GM18511 (cell line): ENCODE data around the gene LMAN1L.
A peak's percentile ranks its signal among the peaks of the same experiment; 100 is the strongest.

Experiments used
- ATAC-seq: cut with Tn5 transposase; IDR thresholded peaks from one replicate; pipeline ENCODE4 v1.9.1; 2021; ENCODE audit warnings: mild to moderate bottlenecking, moderate library complexity; ENCODE audit not compliant: unreplicated experiment

Gene LMAN1L

DNA sequence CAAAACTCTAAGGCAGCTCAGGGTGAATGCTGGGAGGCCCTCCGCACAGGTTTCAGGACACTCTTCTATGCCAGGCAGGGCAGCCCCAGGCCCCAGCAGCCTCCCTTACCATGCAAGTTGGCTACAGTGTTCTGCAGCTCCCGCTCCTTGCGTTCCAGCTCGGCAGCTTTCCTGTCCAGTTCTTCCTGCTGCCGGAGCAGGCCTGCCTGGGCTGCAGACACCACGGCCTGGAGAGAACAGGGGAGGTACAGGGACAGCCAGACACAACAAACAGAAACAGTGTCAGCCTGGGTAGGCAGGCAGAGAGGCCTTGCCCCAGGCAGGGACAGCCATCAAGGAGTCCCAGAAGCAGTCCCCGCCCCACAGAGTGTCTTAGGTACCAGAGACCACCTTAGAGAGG is 39.3 kb downstream of the LMAN1L start:
- ATAC-seq: no peak

DNA sequence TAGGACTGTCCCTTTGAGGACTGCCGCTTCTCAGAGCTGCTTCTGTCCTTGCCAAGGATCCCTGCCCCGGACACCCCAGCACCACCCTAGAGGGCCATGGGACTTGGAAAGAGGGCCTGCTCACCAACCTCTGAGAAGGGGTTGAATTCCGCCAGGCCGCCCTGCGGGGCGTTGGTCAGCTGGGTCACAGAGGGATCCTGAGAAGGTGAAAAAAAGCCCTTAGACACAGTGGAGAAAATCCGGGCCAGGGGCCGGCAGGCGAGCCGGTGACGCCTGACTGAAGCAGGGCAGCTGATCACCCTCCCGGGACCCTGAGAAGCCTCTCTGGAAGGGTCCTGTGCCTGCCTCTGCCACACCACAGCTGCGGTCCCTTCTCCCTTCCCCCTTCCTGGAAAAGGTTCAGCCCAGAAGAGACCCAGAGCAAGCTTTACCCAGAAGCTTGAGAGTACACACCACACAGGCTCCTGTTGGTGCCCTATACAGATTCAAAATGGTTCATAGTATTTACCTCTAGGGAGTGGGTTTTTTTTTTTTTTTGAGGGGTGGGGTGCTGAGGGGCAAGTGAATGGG is 41.9 kb downstream of the LMAN1L start:
- no peak for ATAC-seq

DNA sequence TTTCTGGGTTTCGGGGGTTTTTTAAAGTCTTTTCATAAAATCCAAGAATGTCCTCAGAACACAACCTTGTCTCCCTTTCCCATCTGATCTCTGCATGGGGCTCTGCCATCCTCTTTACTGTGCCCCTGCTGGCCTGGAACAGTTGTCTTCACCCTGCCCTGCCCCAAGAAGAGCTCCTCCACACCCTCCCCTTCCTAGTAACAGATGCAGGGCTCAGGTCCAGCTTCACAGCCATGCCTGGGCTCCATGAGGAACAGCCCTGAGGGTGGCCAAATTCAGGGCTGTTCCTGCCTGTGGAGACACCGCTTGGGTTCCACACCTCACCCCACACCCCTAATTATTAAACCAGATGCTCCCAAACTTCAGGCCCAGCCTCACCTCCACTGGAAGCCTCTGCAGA is 43.2 kb downstream of the LMAN1L start:
- no peak for ATAC-seq

DNA sequence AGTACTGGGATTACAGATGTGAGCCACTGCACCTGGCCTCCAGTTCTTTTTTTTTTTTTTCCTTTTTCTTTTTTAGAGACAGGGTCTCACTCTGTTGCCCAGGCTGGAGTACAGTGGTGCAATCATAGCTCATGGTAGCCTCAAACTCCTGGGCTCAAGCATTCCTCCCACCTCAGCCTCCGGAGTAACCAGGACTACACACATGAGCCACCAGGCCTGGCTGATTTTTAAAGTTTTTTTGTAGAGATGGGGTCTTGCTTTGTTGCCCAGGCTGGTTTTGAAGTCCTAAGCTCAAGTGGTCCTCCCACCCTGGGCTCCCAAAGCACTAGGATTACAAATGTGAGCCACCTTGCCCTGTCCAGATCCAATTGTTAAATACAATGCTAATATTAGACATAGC is 43.9 kb downstream of the LMAN1L start:
- no peak for ATAC-seq

DNA sequence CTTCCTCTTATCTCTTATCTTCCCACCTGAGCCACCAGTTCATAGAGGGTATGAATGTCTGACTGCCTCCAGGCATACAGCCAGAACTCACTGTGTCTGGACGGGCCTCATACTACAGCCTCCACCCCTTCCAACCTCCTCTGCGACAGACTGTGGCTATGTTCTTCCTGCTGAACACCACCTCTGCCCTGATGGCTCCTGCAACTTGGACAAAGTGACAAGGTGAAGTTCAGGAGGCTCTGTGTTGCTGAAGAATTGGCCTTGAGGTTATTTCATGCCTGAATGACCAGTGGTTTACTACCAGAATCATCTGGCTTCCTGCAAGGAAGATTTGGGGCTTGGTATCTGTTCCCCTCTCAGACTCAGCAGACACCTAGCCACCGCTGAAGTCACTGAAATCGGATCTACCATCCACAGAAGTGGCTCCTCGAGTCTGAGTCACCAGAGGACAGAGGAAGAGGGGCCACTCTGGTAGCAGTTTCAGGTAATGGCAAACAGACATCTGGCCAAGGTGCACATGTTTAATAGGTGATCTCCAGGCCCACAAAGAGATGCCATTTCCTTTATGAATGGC is 44.5 kb downstream of the LMAN1L start:
- ATAC-seq: peak; percentile 86

DNA sequence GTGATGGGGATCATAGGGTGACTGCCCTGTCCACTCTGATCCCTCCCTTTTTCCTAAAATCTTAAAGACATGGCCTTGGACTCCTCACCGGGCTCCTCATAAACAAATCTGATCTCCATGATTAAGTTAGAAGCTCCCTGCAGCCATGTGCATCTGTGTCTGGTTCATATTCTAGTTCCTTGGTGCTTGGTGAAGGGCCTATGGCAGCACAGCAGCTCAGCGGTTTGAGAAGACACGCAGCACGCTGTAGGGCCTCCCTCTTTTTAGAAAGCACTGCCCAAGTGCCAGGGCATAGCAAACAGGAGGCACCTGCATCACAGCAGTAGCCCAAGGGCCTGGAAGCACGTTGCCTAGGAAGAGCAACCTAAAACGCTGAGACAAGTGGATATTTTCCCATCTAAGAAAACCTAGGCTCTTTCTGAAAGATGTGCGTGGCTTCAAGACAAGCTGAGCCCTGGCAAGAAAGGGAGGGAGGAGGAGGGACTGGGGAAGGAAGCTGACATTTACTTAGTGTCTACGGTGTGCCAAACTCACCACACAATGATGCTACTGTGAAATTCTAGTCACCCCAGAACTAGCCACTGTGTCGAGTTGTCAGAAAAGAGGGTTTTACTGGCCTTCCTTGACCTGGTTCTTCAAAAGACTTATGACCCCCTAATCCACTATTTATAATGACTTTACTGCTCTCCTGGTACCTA is 45.2 kb downstream of the LMAN1L start:
- ATAC-seq: peak; percentile 18

DNA sequence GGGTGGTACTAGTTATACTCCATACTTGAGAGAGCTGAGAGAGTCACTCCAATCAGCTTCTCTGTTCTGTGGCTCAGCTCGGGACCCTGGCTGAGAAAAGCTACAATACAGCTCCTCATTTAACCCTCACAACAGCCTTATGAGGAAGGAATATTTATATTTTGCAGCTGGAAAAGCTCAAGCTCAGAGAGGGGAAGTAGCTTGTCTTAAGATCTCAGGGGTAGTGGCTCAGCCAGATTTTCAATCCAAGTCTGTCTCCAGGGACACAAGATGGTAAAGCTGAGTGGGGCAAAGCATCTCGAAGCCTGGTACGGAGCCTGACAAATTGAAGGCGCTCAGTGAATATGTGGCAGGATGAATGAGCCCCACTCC is 45.7 kb downstream of the LMAN1L start:
- ATAC-seq: no peak

DNA sequence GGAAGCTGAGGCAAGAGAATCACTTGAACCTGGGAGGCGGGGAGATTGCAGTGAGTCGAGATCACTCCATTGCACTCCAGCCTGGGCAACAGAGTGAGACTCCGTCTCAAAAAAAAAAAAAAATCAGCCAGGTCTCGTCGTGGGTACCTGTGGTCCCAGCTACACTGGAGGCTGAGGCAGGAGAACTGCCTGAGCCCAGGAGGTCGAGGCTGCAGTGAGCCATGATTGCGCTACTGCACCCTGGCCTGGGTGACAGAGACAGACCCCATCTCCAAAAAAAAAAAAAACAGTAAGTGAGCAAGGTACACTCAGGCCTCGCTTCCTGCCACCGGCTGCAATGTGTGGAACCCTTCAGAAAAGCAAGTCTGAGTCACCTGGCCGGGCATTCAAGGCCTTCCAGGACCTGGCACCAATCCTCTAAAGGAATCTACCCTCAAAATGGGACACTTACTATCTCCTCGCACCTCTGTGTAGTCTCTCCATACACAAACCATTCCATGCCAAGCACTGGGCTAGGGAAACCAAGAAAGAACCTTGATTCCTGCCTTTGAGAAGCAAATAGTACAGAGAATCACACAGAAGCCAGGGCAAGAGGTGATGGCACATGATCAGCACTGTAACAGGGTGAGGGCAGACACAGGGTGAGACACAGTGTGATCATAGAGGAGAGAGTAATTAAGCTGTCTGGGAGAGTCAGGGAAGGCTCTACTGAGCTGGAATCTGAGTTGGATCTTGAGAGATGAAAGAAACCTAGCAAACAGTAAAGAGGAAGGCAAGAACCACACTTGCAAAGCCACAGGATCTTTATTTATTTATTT is 50.8 kb downstream of the LMAN1L start:
- no peak for ATAC-seq

DNA sequence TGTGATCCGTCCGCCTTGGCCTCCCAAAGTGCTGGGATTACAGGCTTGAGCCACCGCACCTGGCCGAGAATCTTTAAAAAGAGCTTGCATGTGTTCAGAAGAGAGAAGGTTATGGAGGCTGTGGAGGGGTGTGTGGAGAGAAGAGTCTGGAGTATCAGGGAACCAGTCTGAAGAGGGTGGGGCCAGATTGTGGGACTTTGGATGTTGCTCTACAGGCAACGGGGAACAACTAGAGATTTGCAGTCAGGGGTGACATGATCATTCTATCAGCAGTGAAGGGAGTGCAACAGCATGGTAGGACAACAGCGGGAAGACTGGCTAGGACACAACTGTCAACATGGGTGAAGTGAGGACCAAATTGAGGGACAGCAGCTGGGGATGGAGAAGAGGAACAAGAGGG is 51.7 kb downstream of the LMAN1L start:
- no peak for ATAC-seq

DNA sequence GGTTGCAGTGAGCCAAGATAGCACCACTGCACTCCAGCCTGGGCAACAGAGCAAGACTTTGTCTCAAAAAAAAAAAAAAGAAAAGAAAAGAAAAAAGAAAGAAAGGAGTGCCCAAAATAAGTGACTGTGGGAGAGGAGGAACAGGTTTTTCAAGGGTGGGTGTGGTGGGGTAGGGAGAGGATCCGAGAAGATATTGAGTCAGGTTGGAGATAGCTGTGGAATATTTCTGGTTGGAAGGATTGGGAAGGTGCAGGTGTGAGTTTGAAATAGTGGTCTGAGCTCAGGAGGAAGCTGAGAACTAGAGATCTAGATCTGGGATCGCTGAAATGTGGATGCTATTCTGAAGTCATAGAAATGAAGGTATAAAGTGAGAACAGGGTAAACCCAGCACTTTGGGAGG is 52.7 kb downstream of the LMAN1L start:
- no peak for ATAC-seq

DNA sequence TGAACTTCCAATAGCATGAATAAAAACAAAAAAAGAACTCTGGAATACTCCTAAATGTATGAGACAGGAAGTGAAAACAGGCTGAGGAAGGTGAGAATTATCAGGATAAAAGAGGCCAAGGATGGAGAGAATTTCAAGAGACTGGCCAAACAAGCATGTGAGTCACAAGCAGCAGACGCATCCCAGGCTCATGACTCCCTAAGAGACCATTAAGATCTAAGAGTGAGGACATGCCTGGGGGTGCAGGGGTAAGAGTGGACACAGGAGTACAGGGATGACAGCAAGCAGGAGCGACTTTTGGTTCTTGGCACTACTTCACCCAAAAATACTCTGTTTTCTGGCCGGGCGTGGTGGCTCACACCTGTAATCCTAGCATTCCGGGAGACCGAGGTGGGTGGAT is 53.5 kb downstream of the LMAN1L start:
- ATAC-seq: no peak

DNA sequence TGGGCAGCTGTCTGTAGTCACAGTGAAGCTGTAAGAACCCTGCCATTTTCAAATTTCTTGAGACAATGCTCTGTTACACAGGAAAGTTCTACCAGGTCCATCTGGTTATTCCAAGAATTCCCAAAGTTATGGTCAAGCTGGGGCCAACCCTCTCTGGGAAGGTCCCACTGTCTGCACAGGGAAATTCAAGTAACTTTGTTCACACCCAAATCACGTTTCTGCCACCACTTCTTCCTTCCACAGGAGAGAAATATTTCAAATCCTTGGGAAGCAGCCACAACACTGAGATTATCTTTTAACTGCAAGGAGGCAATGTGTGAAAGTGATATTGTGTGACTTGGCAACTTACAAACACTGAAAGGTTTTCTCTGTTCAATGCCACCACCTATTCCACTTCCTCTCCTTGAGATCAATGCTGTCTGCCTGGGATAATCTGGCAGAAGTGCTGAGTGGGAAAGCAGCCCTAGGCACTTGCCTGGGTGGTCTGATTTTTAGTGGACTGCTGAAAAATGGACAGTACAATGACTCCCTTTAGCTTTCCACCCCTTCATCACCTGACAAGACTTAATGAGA is 54.9 kb downstream of the LMAN1L start:
- no peak for ATAC-seq

DNA sequence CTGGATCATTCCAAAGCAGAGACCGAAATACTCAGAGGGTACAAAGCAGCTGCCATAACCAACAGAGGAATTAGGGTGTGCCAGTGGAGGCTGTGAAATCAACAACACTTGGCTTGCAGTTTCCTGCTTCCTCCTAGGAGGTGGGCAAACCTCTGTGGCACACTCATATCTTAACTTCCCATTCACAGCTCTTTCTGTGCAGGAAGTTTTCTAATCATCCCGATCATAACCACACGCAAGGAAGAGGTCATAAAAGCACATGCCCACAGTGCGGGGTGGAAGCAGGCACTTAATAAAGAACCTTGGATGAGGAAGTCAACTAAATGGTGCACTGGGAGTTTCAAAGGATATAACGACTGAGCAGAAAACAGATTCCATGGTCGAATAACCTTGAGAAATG is 55.4 kb downstream of the LMAN1L start:
- ATAC-seq: no peak

DNA sequence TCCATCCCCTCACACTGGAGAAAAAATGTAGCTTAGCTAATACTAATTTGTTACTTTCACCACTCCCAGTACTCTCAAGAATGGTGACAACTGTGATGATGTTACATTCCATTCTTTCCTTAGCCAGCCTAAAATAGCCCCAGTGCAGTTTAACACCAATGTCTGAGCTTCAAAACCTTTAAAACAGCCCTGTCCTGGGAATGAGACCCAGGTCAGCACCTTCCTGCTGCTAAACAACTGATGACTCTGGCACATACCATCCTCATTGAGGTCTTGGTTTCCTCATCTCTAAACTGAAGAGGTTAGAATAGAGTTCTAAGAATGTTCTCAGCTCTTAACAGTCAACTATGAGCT is 56.7 kb downstream of the LMAN1L start:
- ATAC-seq: no peak

DNA sequence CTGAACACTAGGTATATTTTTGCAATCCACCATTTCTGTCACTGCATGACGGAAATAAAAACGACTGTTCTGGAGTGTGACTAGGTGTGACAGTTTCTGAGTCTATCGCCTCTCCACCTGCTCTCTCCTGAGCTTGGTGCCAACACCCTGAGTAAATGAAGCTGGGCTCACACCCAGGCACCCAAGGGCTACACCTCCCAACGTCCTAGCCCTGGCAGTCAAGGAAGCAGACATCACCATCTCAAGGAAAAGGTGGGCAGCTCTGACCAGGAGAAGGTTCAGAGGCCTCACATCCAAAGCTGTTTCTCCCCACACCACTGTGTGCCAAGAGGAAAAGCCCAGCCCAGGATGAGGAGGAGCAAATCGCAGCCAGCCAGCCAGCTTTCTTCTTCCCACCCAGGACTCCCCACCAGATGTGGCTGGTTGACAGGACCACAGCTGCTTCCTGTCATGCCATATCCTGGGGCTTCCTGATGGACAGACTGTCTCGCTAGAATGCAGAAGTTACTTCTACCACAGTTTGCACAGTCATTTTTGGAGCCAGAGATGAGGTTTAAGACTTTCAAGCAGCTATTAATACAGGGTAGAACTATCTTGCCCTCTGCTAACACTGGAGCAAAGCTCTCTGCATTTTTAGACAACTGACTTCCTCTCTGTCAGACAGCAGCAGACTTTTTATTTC is 57.2 kb downstream of the LMAN1L start:
- ATAC-seq: peak; percentile 56

DNA sequence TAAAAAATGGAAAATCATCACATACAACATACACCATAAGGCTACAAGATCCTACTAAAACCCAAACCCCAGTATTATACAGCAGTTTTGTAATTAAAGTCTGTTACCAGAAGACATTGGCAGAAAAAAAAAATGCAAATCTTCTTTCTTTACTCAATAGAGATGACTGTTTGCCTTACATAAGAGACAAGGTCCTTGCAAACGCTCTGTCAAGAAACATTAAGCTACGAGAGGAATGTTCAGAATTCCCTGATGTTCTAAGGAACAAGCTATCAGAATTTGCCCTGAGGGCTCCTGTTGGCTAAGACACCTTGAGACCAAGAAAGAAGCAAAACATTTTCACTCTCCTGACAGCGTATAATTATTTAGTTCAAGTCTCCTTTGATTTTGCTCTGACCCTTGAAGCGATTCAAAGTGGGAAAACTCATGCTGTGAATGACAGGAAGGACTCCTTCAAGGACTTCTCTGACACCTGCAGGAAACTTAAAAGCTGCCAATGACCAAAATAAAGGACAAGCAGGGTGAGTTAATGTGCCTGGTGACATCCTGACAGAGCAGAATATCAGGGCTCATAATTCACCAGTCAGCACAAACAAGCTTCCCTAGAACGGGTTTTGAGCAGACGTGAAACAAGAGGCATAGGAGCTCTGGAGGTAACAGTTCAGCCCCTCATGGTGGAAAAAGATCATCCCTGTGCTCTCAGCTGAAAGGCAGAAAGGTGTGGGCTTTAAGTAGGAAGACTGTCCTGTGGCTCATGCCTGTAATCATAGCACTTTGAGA is 58.0 kb downstream of the LMAN1L start:
- ATAC-seq: no peak

DNA sequence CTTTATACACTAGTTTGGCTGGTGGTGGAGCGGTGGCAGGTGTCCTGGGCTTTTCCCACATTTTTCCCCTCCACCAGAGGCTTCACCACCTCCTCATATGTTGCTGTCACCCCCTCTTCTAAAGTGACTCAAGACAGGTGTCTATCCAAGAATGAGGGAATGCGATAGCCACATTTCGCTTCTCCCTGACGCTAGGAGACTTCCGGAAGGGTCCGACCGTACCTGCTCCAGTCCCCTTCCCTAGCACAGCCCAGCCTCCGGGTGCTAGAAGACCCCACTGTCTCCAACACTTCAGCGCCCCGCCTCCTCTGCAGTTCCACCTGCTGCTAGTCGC is 60.0 kb downstream of the LMAN1L start:
- ATAC-seq: no peak

DNA sequence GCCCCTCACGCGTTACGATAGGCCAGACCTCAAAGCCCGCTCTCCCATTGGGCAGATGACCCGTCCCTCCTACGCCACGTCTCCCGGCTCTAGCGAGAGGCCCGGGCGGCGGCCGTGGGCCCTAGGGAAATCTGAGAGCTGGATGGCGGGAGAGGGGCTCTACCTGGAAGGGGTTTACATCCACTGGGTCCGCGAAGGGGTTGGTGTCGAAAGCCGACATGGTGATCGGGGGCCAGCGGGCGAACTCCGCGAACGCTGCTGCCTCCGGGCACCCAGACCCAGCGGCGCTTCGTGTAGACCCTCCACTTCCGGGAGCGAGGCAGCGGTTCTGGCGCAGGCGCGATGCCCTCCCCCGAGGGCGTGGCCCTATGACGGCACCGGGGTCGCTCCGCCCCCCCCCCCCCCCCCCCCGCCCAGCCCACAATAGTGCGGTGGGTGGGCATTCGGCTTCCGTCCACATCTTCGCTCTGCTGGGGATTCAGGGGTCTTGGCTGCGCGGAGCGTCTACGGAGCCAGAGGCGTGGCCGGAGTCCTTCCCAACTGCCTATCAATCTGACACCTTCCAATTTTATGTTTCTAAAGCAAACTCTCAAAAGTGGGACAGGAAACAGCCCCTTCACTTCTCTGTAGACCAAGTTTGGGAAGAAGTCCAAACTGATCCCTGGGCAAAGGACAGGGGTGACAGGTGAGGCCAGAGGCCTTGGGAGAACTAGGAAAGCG is 60.6 kb downstream of the LMAN1L start, which contains the start of gene SCAMP2:
Gene SCAMP2, minus strand, starts transcription at position 330 of the 720 bp plus-strand sequence. Its CDS starts 110 bp downstream, at position 220.
- ATAC-seq: peak; percentile 81

DNA sequence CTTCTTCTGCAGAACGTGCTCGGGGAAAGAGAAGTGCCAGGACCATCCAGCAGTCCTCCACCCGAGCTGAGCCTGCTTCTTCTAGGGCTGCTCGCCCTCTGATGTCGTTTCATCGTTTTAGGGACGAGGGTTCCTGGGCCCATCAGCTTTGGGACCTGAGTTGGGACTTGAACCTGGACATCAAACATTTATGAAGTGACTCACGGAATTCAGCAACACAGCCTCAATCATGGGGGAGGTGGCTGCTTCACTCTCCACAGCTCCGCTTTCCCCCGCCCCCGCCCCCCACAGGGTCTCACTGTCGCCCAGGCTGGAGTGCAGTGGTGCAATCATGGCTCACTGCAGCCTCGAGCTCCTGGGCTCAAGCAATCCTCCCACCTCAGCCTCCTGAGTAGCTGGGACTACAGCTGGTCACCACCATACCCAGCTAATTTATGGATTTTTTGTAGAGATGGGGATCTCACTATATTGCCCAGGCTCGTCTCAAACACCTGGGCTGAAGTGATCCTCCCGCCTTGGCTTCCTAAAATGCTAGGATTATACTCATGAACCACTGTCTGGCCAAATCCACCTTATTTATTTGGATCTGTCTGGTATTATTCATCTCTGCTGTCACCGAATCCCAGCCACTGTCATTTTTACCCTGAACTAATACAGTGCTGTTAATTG is 61.3 kb downstream of the LMAN1L start:
- no peak for ATAC-seq
